ENCODE measurements around the gene DFFA.

DNA sequence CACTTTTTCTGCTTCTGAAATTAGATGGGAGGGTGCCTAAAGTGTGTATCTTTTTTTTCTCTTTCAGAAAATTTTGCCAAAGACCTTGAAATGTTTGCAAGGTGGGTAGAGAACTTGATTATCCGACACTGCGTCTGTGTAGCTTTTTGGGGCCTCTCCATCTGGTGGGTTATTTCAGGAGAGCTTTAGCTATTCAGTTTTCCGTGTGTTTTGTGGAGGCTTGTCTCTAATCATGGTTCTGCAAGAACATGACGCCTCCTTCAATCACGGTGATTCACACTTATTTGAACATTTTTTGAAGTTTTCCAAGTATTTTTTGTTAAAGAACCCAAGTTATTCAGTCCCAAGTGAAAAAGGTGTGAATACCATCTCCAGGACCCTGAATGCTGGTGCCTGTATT is 37.7 kb downstream of the DFFA start:
- TF ChIP-seq, protein P1, sequence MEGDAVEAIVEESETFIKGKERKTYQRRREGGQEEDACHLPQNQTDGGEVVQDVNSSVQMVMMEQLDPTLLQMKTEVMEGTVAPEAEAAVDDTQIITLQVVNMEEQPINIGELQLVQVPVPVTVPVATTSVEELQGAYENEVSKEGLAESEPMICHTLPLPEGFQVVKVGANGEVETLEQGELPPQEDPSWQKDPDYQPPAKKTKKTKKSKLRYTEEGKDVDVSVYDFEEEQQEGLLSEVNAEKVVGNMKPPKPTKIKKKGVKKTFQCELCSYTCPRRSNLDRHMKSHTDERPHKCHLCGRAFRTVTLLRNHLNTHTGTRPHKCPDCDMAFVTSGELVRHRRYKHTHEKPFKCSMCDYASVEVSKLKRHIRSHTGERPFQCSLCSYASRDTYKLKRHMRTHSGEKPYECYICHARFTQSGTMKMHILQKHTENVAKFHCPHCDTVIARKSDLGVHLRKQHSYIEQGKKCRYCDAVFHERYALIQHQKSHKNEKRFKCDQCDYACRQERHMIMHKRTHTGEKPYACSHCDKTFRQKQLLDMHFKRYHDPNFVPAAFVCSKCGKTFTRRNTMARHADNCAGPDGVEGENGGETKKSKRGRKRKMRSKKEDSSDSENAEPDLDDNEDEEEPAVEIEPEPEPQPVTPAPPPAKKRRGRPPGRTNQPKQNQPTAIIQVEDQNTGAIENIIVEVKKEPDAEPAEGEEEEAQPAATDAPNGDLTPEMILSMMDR (IDR thresholded peaks at IDR 0.05; ENCODE audit: borderline replicate concordance, extremely low read depth, low read length, poor library complexity, severe bottlenecking) = no peak
- TF ChIP-seq EZH2 (IDR thresholded peaks at IDR 0.05; ENCODE audit: borderline replicate concordance, low read depth, low read length, severe bottlenecking) = no peak

Data from DND-41 (cell line).